ENCODE measurements around the gene HRG. TPM values are rescaled to one million over a fixed set of nuclear protein-coding genes. Genes with fewer than 3 reads are reported as not detected.

HRG gene
- total and polyA plus RNA-seq, 2 of the 8 experiments (the other 6 are each of a cell fraction or from before 2014, with no cell fraction given): 0.03 to 0.15 TPM

DNA sequence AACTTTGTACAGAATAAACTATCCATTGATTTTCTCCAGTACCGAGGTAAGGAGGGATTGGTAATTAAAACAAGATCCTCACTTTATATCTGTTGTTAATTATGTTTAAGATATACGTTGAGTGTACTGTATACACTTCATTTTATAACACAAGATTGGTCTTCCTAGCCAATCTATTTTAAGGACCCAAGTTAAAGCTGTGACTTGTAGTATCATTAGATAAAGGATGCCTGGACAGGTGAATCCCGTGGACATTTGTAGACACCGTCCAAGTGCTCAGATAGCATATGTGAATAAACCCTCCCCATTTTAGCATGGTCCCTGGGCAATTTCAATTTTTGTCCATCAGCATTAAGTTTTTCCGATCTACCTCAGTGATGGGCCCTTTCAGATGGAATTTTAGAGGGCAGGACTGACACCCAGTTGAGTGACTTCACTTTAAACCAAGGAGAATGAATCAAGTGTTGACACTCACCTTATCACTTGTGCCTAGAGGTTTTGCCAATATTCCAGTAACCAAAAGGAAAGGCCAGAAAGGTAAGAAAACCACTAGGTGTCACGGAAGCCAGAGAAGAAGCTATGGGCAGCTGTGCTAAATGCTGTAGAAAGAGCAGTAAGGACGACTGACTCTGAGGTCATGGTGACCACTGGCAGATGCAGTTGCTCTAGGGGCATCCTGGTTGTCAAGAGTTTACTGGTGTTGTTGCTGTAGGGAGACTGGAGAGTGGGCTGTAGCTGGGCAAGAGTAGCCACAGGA, 43.7 kb upstream of the HRG start:
- Histone ChIP-seq H4K91ac (replicated peaks; ENCODE audit: insufficient read length, low read length) (no peak overlapping the region), H3K23ac (ENCODE audit: insufficient read length) (no peak overlapping the region), H3K27ac (ENCODE audit: low read depth, low read length) (no peak overlapping the region), H3K56ac (replicated peaks; ENCODE audit: insufficient read length, low read depth, low read length) (no peak overlapping the region), H3K9ac (replicated peaks in 1 of 4; ENCODE audit: extremely low read depth in 1 of 4, low read depth in 3 of 4, low read length in 3 of 4) (no peak overlapping the region), H3K27me3 (replicated peaks in 1 of 4; ENCODE audit: control insufficient read depth in 3 of 4, extremely low read depth in 1 of 4, insufficient read depth in 3 of 4, low read length in 3 of 4) (peaks cover 0 to 2% (median 0%) of the 10 kb centered on the region in 4 experiments; a peak in 1 of 7 replicates), H3K36me3 (ENCODE audit: control insufficient read depth in 2 of 4, insufficient read depth in 4 of 4, low read length in 3 of 4) (no peaks in the 10 kb centered on the region), H2BK20ac (ENCODE audit: low read length) (no peak overlapping the region), H2AK5ac (ENCODE audit: low read depth, low read length) (no peak overlapping the region), H2BK5ac (ENCODE audit: low read depth, low read length) (no peak overlapping the region), H3K18ac (ENCODE audit: extremely low read depth, low read length) (no peak overlapping the region), H3K4me2 (ENCODE audit: insufficient read depth in 1 of 2, low read depth in 2 of 2, low read length in 2 of 2) (no peak overlapping the region), H3K9me3 (ENCODE audit: insufficient read depth in 2 of 2, low read depth in 1 of 2, low read length in 1 of 2) (no peaks in the 10 kb centered on the region), H2AFZ (ENCODE audit: low read length) (no peak overlapping the region), H3K4me1 (replicated peaks in 1 of 4; ENCODE audit: control insufficient read depth in 3 of 4, insufficient read depth in 4 of 4, low read length in 3 of 4) (peaks cover 0 to 3% (median 2%) of the 10 kb centered on the region in 4 experiments; a peak in 2 of 7 replicates), H2BK15ac (ENCODE audit: low read length) (no peak overlapping the region), H3K4ac (replicated peaks; ENCODE audit: insufficient read length, low read depth, low read length) (no peak overlapping the region), H3K14ac (ENCODE audit: insufficient read length) (no peak overlapping the region), H3K4me3 (ENCODE audit: extremely low read depth in 1 of 4, insufficient read depth in 2 of 4, low read depth in 3 of 4, low read length in 4 of 4) (no peak overlapping the region), H3K23me2 (ENCODE audit: low read depth, low read length) (peaks cover 1% of the 10 kb centered on the region; the same call in 1 of the 2 replicates), H4K5ac (ENCODE audit: insufficient read length, low read depth, low read length) (no peak overlapping the region), H4K8ac (ENCODE audit: extremely low read depth, insufficient read depth, low read length) (no peak overlapping the region), H3K79me2 (ENCODE audit: control insufficient read depth in 1 of 2, insufficient read depth in 2 of 2, low read length in 2 of 2) (no peaks in the 10 kb centered on the region), H2BK12ac (ENCODE audit: low read depth, low read length) (no peak overlapping the region), H3K79me1 (ENCODE audit: low read depth, low read length) (no peaks in the 10 kb centered on the region), H2BK120ac (replicated peaks; ENCODE audit: low read depth, low read length) (no peak overlapping the region), H4K20me1 (replicated peaks in 1 of 2; ENCODE audit: control insufficient read depth in 1 of 2, insufficient read depth in 2 of 2, low read length in 2 of 2) (no peaks in the 10 kb centered on the region)
- TF ChIP-seq ASH2L (IDR thresholded peaks at IDR 0.05; ENCODE audit: low read length): no peak
- TF ChIP-seq MAX (IDR thresholded peaks at IDR 0.05): no peak
- no peak for TF ChIP-seq HDAC6 (IDR thresholded peaks at IDR 0.05; ENCODE audit: low read depth, low read length)
- no peak for TF ChIP-seq KDM1A (IDR thresholded peaks at IDR 0.05; ENCODE audit: borderline replicate concordance, low read length)
- FAIRE-seq: no peak
- no peak for DNase-seq (ENCODE audit: low read depth in 1 of 2, low spot score in 2 of 2)
- ChIA-PET CTCF (ENCODE audit: partially characterized antibody) (interaction anchor here (0.7 to 6.1 kb wide), 6 partner anchors 7 to 200 kb away, joined by 3 to 67 read pairs (median 4); partner anchors contain the start of gene AHSG), POLR2A (ENCODE audit: partially characterized antibody) (interaction anchor here (1.5 to 3.5 kb wide), 2 partner anchors 162 kb away, joined by 4 to 17 read pairs; partner anchors contain the start of gene EIF4A2)
- WGBS, 2 experiments (ENCODE audit: extremely low coverage in 1 of 2, insufficient coverage in 1 of 2, insufficient read length in 1 of 2, insufficient replicate concordance in 2 of 2, low coverage in 1 of 2, low lambda C conversion rate in 2 of 2, missing lambda C conversion rate in 1 of 2): 92% methylated on average over 7 of the region's 7 CpGs; no CpG with 5 or more reads in 1 of the 2 experiments
